Progenitor cell of endocrine pancreas (in vitro differentiated cells): ENCODE data around the gene LTV1. TPM values are rescaled to one million over a fixed set of nuclear protein-coding genes. Genes with fewer than 3 reads are reported as not detected.
A peak's percentile ranks its signal among the peaks of the same experiment; 100 is the strongest.
"Not testable (repeated sequence)": the region's sequence is repeated elsewhere in the genome, so short reads cannot be mapped to it uniquely, and the experiment has no call there.

Source experiments
- DNase-seq: peaks from one replicate; pipeline ENCODE4 v3.0.0; 2021; ENCODE audit warnings: low spot score; ENCODE audit not compliant: unreplicated experiment
- H3K27ac Mint-ChIP-seq: 2 replicates; pipeline ENCODE4 v1.8.0; 2021; ENCODE audit warnings: mild to moderate bottlenecking, moderate library complexity, mixed read lengths
- H3K27me3 Mint-ChIP-seq: 2 replicates; pipeline ENCODE4 v1.8.0; 2021; ENCODE audit warnings: mixed read lengths
- H3K36me3 Mint-ChIP-seq: 2 replicates; pipeline ENCODE4 v1.8.0; 2022; ENCODE audit warnings: mixed read lengths; ENCODE audit not compliant: insufficient read depth
- H3K4me1 Mint-ChIP-seq: 2 replicates; pipeline ENCODE4 v1.8.0; 2021; ENCODE audit warnings: low read depth, mixed read lengths
- H3K4me3 Mint-ChIP-seq: 2 replicates; pipeline ENCODE4 v1.8.0; 2021; ENCODE audit warnings: low read depth, mild to moderate bottlenecking, moderate library complexity, mixed read lengths
- H3K9me3 Mint-ChIP-seq: 2 replicates; pipeline ENCODE4 v1.8.0; 2021; ENCODE audit warnings: low read depth, mixed read lengths
- CTCF ChIP-seq: fragments of 200-600 bp; sonication (generic); IDR thresholded peaks from one replicate; pipeline ENCODE4 v1.5.0; 2021; ENCODE audit warnings: antibody characterized with exemption, mild to moderate bottlenecking; ENCODE audit not compliant: unreplicated experiment
- long read RNA-seq: library from polyadenylated mRNA; unstranded; transcript quantifications from one replicate; pipeline ENCODE4 v2.0.0, GENCODE V29; 2020
- total RNA-seq: library from RNA; stranded (reverse); gene quantifications from 2 replicates; pipeline ENCODE4 v1.2.1, GENCODE V29; 2021

Gene LTV1
- 21.8 and 24.6 TPM in 2 replicates for total RNA-seq
- long read RNA-seq, transcript LTV1-201 (11 exons, 1,847 nt) = major isoform, 70 of 138 reads
- long read RNA-seq, partial matches to known transcripts = 54 of 138 reads
- long read RNA-seq, other reads (novel, unspliced or antisense) = 14 of 138 reads

GRCh38 chr6:143842902-143843676, at the start of gene LTV1:
Gene LTV1 (plus strand): TSS chr6:143843338. CDS start chr6:143843478, 140 bp downstream.
- H3K36me3 Mint-ChIP-seq = peaks cover 12% of the 10 kb centered on the region
- no peaks in the 10 kb centered on the region for H3K27me3 Mint-ChIP-seq

GRCh38 chr6:143796551-143796950, 46.6 kb upstream of the LTV1 start:
- not testable (repeated sequence) for DNase-seq, H3K27me3 Mint-ChIP-seq, H3K4me1 Mint-ChIP-seq, H3K27ac Mint-ChIP-seq, H3K4me3 Mint-ChIP-seq
- Mint-ChIP-seq H3K36me3 (peaks cover 57% of the 10 kb centered on the region), H3K9me3 (peaks cover 41% of the 10 kb centered on the region)

More at GRCh38 chr6:143842902-143843676, at the start of gene LTV1:
- H3K4me3 Mint-ChIP-seq = peak within 1 kb of the TSS; percentile 90
- no peaks in the 10 kb centered on the region for H3K9me3 Mint-ChIP-seq
- H3K27ac Mint-ChIP-seq = peak within 1 kb of the TSS; percentile 100
- peak; percentile 90 for DNase-seq
- TF ChIP-seq CTCF = no peak
- H3K4me1 Mint-ChIP-seq = peaks cover 14% of the 10 kb centered on the region

GRCh38 chr6:143798487-143798886, 44.7 kb upstream of the LTV1 start:
- not testable (repeated sequence) for H3K4me3 Mint-ChIP-seq, H3K27ac Mint-ChIP-seq, DNase-seq, H3K27me3 Mint-ChIP-seq, H3K4me1 Mint-ChIP-seq
- Mint-ChIP-seq H3K9me3 (peaks cover 41% of the 10 kb centered on the region), H3K36me3 (peaks cover 55% of the 10 kb centered on the region)

GRCh38 chr6:143802833-143803565, 40.1 kb upstream of the LTV1 start:
- Mint-ChIP-seq H3K4me1 (no peaks in the 10 kb centered on the region), H3K4me3 (no peak overlapping the region), H3K27me3 (no peaks in the 10 kb centered on the region), H3K36me3 (peaks cover 42% of the 10 kb centered on the region), H3K9me3 (peaks cover 27% of the 10 kb centered on the region), H3K27ac (no peak overlapping the region)
- no peak for TF ChIP-seq CTCF
- DNase-seq = no peak

GRCh38 chr6:143803769-143804568, 39.2 kb upstream of the LTV1 start:
- DNase-seq = no peak
- Mint-ChIP-seq H3K27me3 (no peaks in the 10 kb centered on the region), H3K9me3 (peaks cover 19% of the 10 kb centered on the region), H3K27ac (no peak overlapping the region), H3K4me3 (no peak overlapping the region), H3K4me1 (no peaks in the 10 kb centered on the region), H3K36me3 (peaks cover 34% of the 10 kb centered on the region)
- TF ChIP-seq CTCF = no peak

- TF ChIP-seq CTCF = no peak
- Mint-ChIP-seq H3K36me3 (peaks cover 25% of the 10 kb centered on the region), H3K27me3 (no peaks in the 10 kb centered on the region), H3K4me1 (no peaks in the 10 kb centered on the region), H3K27ac (no peak overlapping the region), H3K4me3 (no peak overlapping the region), H3K9me3 (peaks cover 11% of the 10 kb centered on the region)
- no peak for DNase-seq
Measured at GRCh38 chr6:143804835-143805239, 38.3 kb upstream of the LTV1 start.
